Stimulated activated CD4-positive, alpha-beta T cell treated with anti-CD3 and anti-CD28 coated beads, TNF-alpha, amount 100 ng/mL, for 4 hours (primary cell): Measurements from ENCODE around the gene LMO3.

Source experiments
- DNase-seq, 3 experiments: peaks; one replicate each; pipeline ENCODE4 v3.0.0-alpha.2; 2020; ENCODE audit warnings: low read depth in 3 of 3

LMO3 gene

GRCh38 chr12:16600525-16600924 lies 5.4 kb downstream of the LMO3 start:
- no peak for DNase-seq

- DNase-seq: no peak
Measured at GRCh38 chr12:16599081-16599480, 6.9 kb downstream of the LMO3 start.

- DNase-seq: no peak
Measured at GRCh38 chr12:16594797-16595196, 11.2 kb downstream of the LMO3 start.

GRCh38 chr12:16593546-16593945 lies 12.4 kb downstream of the LMO3 start:
- DNase-seq: no peak

GRCh38 chr12:16590645-16591044 lies 15.3 kb downstream of the LMO3 start:
- no peak for DNase-seq

- DNase-seq: no peak
Measured at GRCh38 chr12:16588812-16589211, 17.1 kb downstream of the LMO3 start.

GRCh38 chr12:16587514-16587913 lies 18.4 kb downstream of the LMO3 start:
- DNase-seq: no peak

- DNase-seq: no peak
Measured at GRCh38 chr12:16587110-16587453, 18.9 kb downstream of the LMO3 start.

- DNase-seq: no peak
Measured at GRCh38 chr12:16586350-16587109, 19.4 kb downstream of the LMO3 start.

GRCh38 chr12:16585781-16586180 lies 20.2 kb downstream of the LMO3 start:
- DNase-seq: no peak

- no peak for DNase-seq
Measured at GRCh38 chr12:16583969-16584745, 21.8 kb downstream of the LMO3 start.

- DNase-seq: no peak
Measured at GRCh38 chr12:16581416-16581815, 24.5 kb downstream of the LMO3 start.

GRCh38 chr12:16579041-16579440 lies 26.9 kb downstream of the LMO3 start:
- DNase-seq: no peak

- DNase-seq: no peak
Measured at GRCh38 chr12:16573398-16574077, 32.4 kb downstream of the LMO3 start.

- DNase-seq: no peak
Measured at GRCh38 chr12:16568873-16569272, 37.1 kb downstream of the LMO3 start.

GRCh38 chr12:16564675-16565074 lies 41.3 kb downstream of the LMO3 start:
- no peak for DNase-seq

GRCh38 chr12:16563504-16563903 lies 42.5 kb downstream of the LMO3 start:
- no peak for DNase-seq

- no peak for DNase-seq
Measured at GRCh38 chr12:16562921-16563320, 43.0 kb downstream of the LMO3 start.

GRCh38 chr12:16562435-16562834 lies 43.5 kb downstream of the LMO3 start:
- no peak for DNase-seq

- DNase-seq: no peak
Measured at GRCh38 chr12:16560273-16560672, 45.7 kb downstream of the LMO3 start.

GRCh38 chr12:16555630-16556029 lies 50.3 kb downstream of the LMO3 start:
- no peak for DNase-seq

- no peak for DNase-seq
Measured at GRCh38 chr12:16553457-16553856, 52.5 kb downstream of the LMO3 start.

- DNase-seq: no peak
Measured at GRCh38 chr12:16552301-16552700, 53.7 kb downstream of the LMO3 start.
